Natural killer cell treated with Interleukin-12 subunit alpha and Interleukin-12 subunit beta and Interleukin-15 and Interleukin-18, amount 100 ng/mL, for 72 hours (primary cell): ENCODE results near the gene CDHR5. TPM values are rescaled to one million over a fixed set of nuclear protein-coding genes. Genes with fewer than 3 reads are reported as not detected.

ENCODE experiments used
- ATAC-seq, 2 donors: fragments of 150-1000 bp; cut with Tn5 transposase in 1 of 2; sonication (Bioruptor Pico), chemical (Tn5 transposase) in 1 of 2; 2 replicates each; pipeline ENCODE4 v1.10.0; 2021
- DNase-seq: peaks from one replicate; pipeline ENCODE4 v3.0.0; 2022; ENCODE audit warnings: low spot score
- H3K27ac Mint-ChIP-seq, 2 donors: 1 replicate in 1 of 2; 2 replicates in 1 of 2; pipeline ENCODE4 v1.8.0; 2022; ENCODE audit warnings: mixed read lengths in 2 of 2, mild to moderate bottlenecking in 1 of 2, moderate library complexity in 1 of 2
- H3K27me3 Mint-ChIP-seq, 2 donors: 1 replicate in 1 of 2; 2 replicates in 1 of 2; pipeline ENCODE4 v1.8.0; 2022; ENCODE audit warnings: mixed read lengths in 2 of 2
- H3K36me3 Mint-ChIP-seq: one replicate; pipeline ENCODE4 v1.8.0; 2022; ENCODE audit warnings: mixed read lengths
- H3K4me1 Mint-ChIP-seq, 2 donors: 1 replicate in 1 of 2; 2 replicates in 1 of 2; pipeline ENCODE4 v1.8.0; 2022; ENCODE audit warnings: low read depth in 2 of 2, mixed read lengths in 2 of 2, mild to moderate bottlenecking in 1 of 2
- H3K4me3 Mint-ChIP-seq: one replicate; pipeline ENCODE4 v1.8.0; 2022; ENCODE audit warnings: mixed read lengths
- H3K9me3 Mint-ChIP-seq: 2 replicates; pipeline ENCODE4 v1.8.0; 2022; ENCODE audit warnings: mixed read lengths
- total RNA-seq, 2 donors: library from RNA; stranded (reverse); gene quantifications; one replicate each; pipeline ENCODE4 v1.2.3, GENCODE V29; 2022

Gene CDHR5
- total RNA-seq, 2 donors from 2014 or later, result not detected

- Mint-ChIP-seq H3K36me3 (peaks cover 5% of the 10 kb centered on the region), H3K27ac (no peak overlapping the region), H3K4me1 (peaks cover 8 to 11% of the 10 kb centered on the region in 2 donors), H3K27me3 (peaks cover 9 to 11% of the 10 kb centered on the region in 2 donors), H3K4me3 (no peak overlapping the region), H3K9me3 (no peaks in the 10 kb centered on the region)
- ATAC-seq, result no peak
- no peak for DNase-seq
Measured at GRCh38 chr11:623349-623869, 1.3 kb downstream of the CDHR5 start.

- Mint-ChIP-seq H3K4me1 (peaks cover 0 to 2% of the 10 kb centered on the region in 2 donors), H3K27ac (no peak overlapping the region), H3K27me3 (no peaks in the 10 kb centered on the region), H3K36me3 (no peaks in the 10 kb centered on the region), H3K9me3 (no peaks in the 10 kb centered on the region), H3K4me3 (no peak overlapping the region)
- ATAC-seq (no peak), DNase-seq (no peak)
Measured at GRCh38 chr11:621838-622237, 2.9 kb downstream of the CDHR5 start.

GRCh38 chr11:620935-621814 is 3.6 kb downstream of the CDHR5 start:
- Mint-ChIP-seq H3K4me1 (peaks cover 4 to 5% of the 10 kb centered on the region in 2 donors), H3K36me3 (no peaks in the 10 kb centered on the region), H3K27ac (no peak overlapping the region), H3K4me3 (no peak overlapping the region), H3K9me3 (no peaks in the 10 kb centered on the region), H3K27me3 (no peaks in the 10 kb centered on the region)
- DNase-seq (no peak), ATAC-seq (no peak)

DNA sequence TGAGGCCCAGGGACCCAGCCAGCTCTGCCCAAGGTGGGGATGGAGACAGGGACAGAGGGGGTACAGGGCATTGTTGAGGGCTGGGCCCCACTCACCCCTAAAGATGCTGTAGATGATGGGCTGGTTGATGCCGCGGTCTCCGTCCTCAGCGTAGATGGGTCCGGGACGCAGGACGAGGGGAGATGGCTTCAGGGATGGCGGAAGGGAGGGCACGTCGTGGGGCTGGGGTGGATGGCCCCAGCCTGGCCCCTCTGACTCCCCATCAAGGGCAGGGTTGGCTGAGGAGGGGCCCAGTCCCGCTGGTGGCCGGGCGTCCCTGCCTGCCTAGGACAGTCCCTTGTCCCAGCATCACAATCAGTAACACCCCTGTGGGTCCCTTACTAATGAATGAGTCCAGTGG is 4.6 kb downstream of the CDHR5 start:
- Mint-ChIP-seq H3K27ac (no peak overlapping the region), H3K9me3 (no peaks in the 10 kb centered on the region), H3K4me1 (peaks cover 8 to 10% of the 10 kb centered on the region in 2 donors), H3K36me3 (no peaks in the 10 kb centered on the region), H3K4me3 (no peak overlapping the region), H3K27me3 (no peaks in the 10 kb centered on the region)
- ATAC-seq, result no peak
- DNase-seq, result peak; percentile 56

DNA sequence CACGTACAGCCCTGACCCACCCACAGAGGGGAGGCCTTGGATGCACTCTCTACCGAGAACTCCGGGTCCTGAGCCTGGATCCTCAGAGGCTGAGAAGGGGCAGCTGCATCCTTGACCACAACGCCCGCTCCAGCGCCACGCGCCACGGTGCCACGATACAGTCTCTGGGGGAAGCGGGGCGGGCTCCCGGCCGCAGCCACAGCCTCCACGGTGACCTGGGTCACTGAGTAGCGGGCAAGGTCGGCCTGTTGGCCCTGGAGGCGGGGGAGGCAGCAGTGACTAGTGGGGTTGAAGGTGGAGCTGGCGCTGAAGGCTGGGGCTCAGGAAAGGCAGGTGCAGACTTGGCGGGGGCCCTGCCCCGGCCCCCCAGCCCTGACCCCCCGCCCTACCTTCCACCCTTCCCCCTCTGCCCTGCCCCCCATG is 5.1 kb downstream of the CDHR5 start:
- Mint-ChIP-seq H3K4me3 (no peak overlapping the region), H3K36me3 (no peaks in the 10 kb centered on the region), H3K4me1 (peaks cover 8 to 10% of the 10 kb centered on the region in 2 donors), H3K9me3 (no peaks in the 10 kb centered on the region), H3K27me3 (no peaks in the 10 kb centered on the region), H3K27ac (no peak overlapping the region)
- DNase-seq, result no peak
- ATAC-seq, result no peak

DNA sequence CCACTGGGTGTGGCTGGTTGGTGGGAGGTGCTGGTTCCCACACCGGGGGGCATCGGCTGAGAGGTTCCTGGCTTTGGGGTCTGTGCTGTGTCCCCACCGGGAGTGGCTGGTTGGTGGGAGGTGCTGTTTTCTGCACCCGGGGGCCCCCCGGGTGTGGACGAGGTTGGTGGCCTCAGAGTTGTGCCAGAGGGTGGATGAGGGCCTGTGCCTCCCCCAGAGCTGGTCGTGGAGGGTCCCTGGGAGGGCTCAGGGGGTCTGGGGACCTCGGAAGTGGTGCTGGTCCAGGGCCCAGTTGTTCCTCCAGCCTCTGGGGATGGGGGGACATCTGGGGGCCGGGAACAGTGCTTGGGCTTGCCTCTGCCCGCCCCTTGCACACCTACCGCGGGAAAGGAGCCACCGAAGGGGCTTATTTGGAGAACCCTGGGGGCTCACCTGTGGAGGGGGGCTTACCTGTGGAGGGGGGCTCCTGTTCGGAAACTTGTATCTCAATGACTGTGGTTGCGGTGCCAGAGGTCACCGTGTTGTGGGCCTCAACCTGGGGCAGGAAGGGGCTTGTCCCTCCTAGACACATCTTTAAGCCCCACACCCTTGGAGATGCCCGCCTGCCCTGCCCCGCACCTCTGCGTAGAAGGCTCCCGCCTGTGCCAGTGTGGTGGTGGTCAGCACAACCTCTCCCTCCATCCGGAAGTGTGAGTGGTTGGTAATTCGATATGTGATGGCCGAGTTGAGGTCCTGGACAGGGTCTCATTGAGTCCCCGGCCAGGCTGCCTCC is 5.7 kb downstream of the CDHR5 start:
- no peak overlapping the region for H3K4me3 Mint-ChIP-seq
- H3K27ac Mint-ChIP-seq, result no peak overlapping the region
- H3K27me3 Mint-ChIP-seq, result no peaks in the 10 kb centered on the region
- no peak for ATAC-seq
- DNase-seq, result no peak
- no peaks in the 10 kb centered on the region for H3K36me3 Mint-ChIP-seq
- H3K4me1 Mint-ChIP-seq, result peaks cover 10 to 11% of the 10 kb centered on the region in 2 donors
- no peaks in the 10 kb centered on the region for H3K9me3 Mint-ChIP-seq

DNA sequence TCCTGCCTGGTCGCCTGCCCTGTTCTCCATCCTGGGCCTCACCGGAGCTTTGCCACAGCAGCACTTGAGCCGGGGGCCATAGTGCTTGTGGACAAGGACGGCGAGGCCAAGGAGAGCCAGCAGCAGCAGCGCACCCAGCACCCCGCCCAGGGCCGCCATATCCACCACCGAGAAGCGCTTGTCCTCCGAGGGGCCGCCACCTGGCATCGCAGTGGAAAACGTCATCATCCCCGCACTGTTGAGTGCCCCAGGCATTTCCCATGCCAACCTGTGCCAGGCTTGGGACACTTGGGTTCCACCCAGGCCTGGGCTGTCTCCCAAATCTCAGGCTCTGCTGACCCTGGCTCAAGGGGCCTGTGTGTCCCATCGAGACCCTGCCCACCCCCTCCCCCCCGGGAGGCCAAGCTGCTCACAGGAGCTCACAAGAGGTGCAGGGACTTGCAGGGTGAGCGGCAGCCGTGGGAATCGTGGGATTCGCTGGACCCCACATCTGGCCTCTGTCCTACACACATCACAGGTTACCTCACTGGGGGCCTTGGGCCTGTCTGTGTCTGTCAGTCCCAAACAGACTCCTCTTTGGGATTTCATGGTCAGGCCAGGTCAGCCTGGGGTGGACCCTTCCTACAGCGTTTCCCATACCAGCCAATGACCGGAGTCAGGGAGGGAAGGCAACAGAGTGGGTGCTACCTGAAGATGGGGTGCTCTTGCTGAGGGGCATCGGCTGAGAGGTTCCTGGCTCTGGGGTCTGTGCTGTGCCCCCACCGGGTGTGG is 6.7 kb downstream of the CDHR5 start:
- Mint-ChIP-seq H3K27me3 (no peaks in the 10 kb centered on the region), H3K9me3 (no peaks in the 10 kb centered on the region), H3K27ac (no peak overlapping the region), H3K36me3 (no peaks in the 10 kb centered on the region), H3K4me1 (peaks cover 10 to 11% of the 10 kb centered on the region in 2 donors), H3K4me3 (no peak overlapping the region)
- peak; percentile 55 for DNase-seq
- ATAC-seq, result no peak

DNA sequence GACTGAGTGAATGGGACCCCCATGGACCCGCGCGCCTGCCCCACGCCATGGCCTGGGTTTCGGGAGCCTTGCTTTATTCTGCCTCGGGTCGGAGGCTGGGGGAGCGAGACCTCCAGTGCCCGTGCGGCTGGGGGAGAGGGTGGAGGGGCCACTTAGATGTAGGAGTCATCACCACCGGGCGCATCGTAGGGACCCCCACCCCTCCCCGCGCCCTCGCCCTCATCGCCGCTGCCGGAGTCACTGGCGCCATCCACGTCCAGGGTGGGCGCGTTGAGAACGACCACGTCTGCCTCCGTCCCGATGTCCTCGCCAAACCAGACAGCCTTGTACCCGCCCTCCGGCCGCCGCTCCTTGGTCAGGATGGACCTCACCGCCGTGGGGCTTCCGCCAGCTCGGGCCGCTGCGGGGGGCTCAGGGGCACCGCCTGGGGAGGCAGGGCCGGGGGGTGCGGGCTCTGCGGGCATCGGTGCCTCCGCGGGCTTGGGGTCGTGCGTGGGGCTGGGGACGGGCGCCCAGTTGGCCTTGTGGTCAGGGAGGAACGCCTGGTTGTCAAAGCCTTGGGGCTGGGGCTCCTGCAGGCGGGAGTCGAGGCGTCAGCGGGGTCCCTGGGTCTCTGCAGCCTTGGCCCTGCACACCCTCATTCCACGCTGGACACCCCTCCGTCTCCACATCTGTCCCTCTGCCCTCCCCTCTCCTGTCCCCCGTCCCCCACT is 7.4 kb downstream of the CDHR5 start:
- Mint-ChIP-seq H3K27ac (no peak overlapping the region), H3K27me3 (no peaks in the 10 kb centered on the region), H3K9me3 (no peaks in the 10 kb centered on the region), H3K4me1 (peaks cover 11% of the 10 kb centered on the region in 2 donors), H3K36me3 (no peaks in the 10 kb centered on the region), H3K4me3 (no peak overlapping the region)
- DNase-seq (no peak), ATAC-seq (no peak)

DNA sequence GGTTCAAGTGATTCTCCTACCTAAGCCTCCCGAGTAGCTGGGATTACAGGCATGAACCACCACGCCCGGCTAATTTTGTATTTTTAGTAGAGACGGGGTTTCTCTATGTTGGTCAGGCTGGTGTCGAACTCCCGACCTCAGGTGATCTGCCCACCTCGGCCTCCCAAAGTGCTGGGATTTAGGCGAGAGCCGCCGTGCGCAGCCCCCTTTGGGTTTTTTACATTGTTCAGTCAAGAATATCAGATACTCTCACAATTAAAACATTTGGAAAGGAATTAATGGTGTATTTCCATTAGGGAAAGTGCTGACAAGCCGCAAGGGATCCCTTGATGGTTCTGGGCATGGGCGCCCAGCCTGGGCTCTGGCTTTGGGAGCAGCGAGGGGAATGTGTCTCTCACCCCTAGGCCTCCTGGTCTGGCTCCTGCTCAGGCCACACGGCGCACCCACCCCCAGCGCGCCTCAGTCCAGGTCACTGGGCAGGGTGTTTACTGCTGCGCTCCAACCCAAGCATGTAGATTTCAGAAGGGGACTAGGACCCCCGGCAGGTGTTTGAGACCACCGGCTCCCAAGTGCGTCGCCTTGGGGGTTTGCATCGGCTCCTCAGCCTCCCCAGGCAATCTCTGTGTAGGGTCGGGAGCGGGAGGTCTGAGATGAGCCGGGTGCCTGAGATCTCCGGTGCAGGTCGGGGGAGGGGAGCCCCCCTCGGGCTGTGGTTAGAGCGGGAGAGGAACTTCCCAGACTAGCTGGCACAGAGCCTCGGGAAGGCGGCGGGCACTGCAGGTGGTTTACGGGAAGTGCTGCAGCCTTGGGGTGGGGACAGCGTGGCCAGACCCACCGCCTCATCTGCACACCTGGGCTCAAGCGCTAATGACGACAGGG is 8.2 kb downstream of the CDHR5 start:
- no peaks in the 10 kb centered on the region for H3K9me3 Mint-ChIP-seq
- H3K36me3 Mint-ChIP-seq, result no peaks in the 10 kb centered on the region
- H3K27ac Mint-ChIP-seq, result peak overlapping the region; percentile 81 to 87
- no peak for ATAC-seq
- H3K4me3 Mint-ChIP-seq, result peak overlapping the region; percentile 84
- peak; percentile 60 for DNase-seq
- no peaks in the 10 kb centered on the region for H3K27me3 Mint-ChIP-seq
- peaks cover 12 to 15% of the 10 kb centered on the region in 2 donors for H3K4me1 Mint-ChIP-seq

DNA sequence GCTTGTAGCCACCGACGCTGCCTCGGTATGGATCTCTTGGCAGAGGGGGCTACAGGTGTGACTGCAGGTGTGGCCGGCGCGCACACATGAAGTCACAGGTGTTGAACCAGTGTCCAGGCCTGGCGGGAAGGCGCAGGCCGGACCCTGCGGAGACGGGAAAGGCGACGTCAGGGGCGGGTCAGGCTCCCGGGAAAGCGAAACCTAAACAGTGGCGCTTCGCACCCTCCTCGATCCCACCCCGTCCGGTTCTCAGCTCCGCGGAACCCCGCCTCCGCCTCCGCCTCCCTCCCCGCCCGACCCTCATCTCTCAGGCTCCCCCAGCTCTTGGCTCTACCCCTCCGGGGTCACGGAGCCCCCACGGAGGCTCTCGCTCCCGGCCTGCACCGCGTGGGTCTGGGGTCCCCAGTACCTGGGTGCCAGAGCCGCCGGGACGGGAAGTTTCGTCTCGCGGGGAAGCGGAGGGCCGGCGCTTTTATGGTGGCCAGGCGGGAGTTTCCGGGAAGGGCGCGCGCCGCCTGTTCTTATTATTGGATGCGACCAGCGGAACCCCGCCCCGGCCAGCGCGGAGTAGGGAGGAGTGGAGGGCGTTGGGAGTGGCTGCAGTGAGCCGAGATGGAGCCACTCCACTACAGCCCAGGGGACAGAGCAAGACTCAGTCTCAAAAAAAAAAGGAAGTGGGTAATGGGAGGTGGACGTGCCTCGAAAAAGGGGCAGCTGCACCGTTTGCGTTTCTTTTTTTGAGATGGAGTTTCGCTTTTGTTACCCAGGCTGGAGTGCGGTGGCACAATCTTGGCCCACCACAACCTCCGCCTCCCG is 9.0 kb downstream of the CDHR5 start, which contains the start of gene IRF7:
Gene IRF7, minus strand, starts transcription at position 447 of the 816 bp plus-strand sequence. CDS start 586 bp downstream, outside the sequence.
- Mint-ChIP-seq H3K27me3 (no peaks in the 10 kb centered on the region), H3K27ac (peak within 1 kb of the TSS; percentile 81 to 87), H3K36me3 (no peaks in the 10 kb centered on the region), H3K4me1 (peaks cover 12 to 15% of the 10 kb centered on the region in 2 donors), H3K9me3 (no peaks in the 10 kb centered on the region), H3K4me3 (peak within 1 kb of the TSS; percentile 84)
- peak; percentile 91 to 93 for ATAC-seq
- peak; percentile 95 for DNase-seq

- ATAC-seq, result no peak
Measured at GRCh38 chr11:614623-615503, 9.9 kb downstream of the CDHR5 start.

More at GRCh38 chr11:614623-615503, 9.9 kb downstream of the CDHR5 start:
- Mint-ChIP-seq H3K27me3 (no peaks in the 10 kb centered on the region), H3K27ac (peak overlapping the region; percentile 81 to 87), H3K9me3 (no peaks in the 10 kb centered on the region), H3K36me3 (no peaks in the 10 kb centered on the region), H3K4me1 (peaks cover 12 to 15% of the 10 kb centered on the region in 2 donors), H3K4me3 (peak overlapping the region; percentile 84)
- peak; percentile 59 for DNase-seq
